IMR-90 (cell line): Measurements from ENCODE around the gene C15orf62. TPM values are rescaled to one million over a fixed set of nuclear protein-coding genes. Genes with fewer than 3 reads are reported as not detected.

Source experiments
- ATAC-seq: fragments of 200-7000 bp; cut with Tn5 transposase; 2 replicates; pipeline ENCODE4 v1.9.1; 2020; ENCODE audit warnings: low read depth, mild to moderate bottlenecking, moderate library complexity
- BruUV-seq: library from RNA; stranded (reverse); fragments of 400-500 nt; replicated peaks from 2 replicates; lab custom pipeline; 2021; lab: Mats Ljungman, UMichigan
- CTCF ChIA-PET: fragments of 300-600 bp; formaldehyde crosslinking; extraction: SDS; loops from one replicate; lab custom pipeline; 2021; ENCODE audit warnings: antibody characterized with exemption; lab: Yijun Ruan, JAX
- POLR2A ChIA-PET: fragments of 300-600 bp; sonication (Branson Sonifier 250); formaldehyde crosslinking; loops from one replicate; lab custom pipeline; 2022; ENCODE audit warnings: antibody characterized with exemption; ENCODE audit not compliant: unreplicated experiment; lab: Charles Lee
- DNase-seq: peaks from one replicate; pipeline ENCODE4 v3.0.0; 2013
- H2AFZ ChIP-seq: replicated peaks from 2 replicates; pipeline ENCODE3; 2013; ENCODE audit warnings: low read length, mild to moderate bottlenecking; ENCODE audit not compliant: poor library complexity
- H2AK5ac ChIP-seq: 2 replicates; pipeline ENCODE4 v1.6.1; 2013; ENCODE audit warnings: low read depth, low read length, inconsistent platforms
- H2AK9ac ChIP-seq: replicated peaks from 2 replicates; pipeline ENCODE3; 2013; ENCODE audit warnings: mild to moderate bottlenecking, low read depth, low read length, moderate library complexity; ENCODE audit not compliant: poor library complexity
- H2BK120ac ChIP-seq: 2 replicates; pipeline ENCODE4 v1.6.1; 2013; ENCODE audit warnings: low read depth, low read length, inconsistent platforms
- H2BK15ac ChIP-seq: 3 replicates; pipeline ENCODE4 v1.6.1; 2013; ENCODE audit warnings: low read depth, low read length, inconsistent platforms
- H2BK20ac ChIP-seq: 2 replicates; pipeline ENCODE4 v1.6.1; 2013; ENCODE audit warnings: low read depth, mild to moderate bottlenecking, inconsistent platforms, low read length, moderate library complexity
- H2BK5ac ChIP-seq: 2 replicates; pipeline ENCODE4 v1.6.1; 2013; ENCODE audit warnings: mild to moderate bottlenecking, low read depth, low read length, inconsistent platforms; ENCODE audit not compliant: poor library complexity, severe bottlenecking
- H3K14ac ChIP-seq: replicated peaks from 2 replicates; pipeline ENCODE4 v1.6.1; 2013; ENCODE audit warnings: low read depth, low read length, inconsistent platforms
- H3K18ac ChIP-seq: 2 replicates; pipeline ENCODE4 v1.6.1; 2013; ENCODE audit warnings: low read depth, low read length, control low read depth
- H3K23ac ChIP-seq: 2 replicates; pipeline ENCODE4 v1.6.1; 2013; ENCODE audit warnings: low read depth, low read length, inconsistent platforms
- H3K27ac ChIP-seq: 2 replicates; pipeline ENCODE4 v1.5.1; 2013; ENCODE audit warnings: mild to moderate bottlenecking, control low read depth, low read length; ENCODE audit not compliant: insufficient read depth
- H3K27me3 ChIP-seq: 2 replicates; pipeline ENCODE4 v1.6.1; 2013; ENCODE audit warnings: low read length; ENCODE audit not compliant: control insufficient read depth, insufficient read depth
- H3K36me3 ChIP-seq: 2 replicates; pipeline ENCODE4 v1.6.1; 2013; ENCODE audit warnings: low read length, mixed read lengths; ENCODE audit not compliant: control insufficient read depth, insufficient read depth
- H3K4ac ChIP-seq: 2 replicates; pipeline ENCODE4 v1.6.1; 2013; ENCODE audit warnings: low read depth, low read length, inconsistent platforms
- H3K4me1 ChIP-seq: 2 replicates; pipeline ENCODE4 v1.6.1; 2013; ENCODE audit warnings: low read length, mixed read lengths; ENCODE audit not compliant: control insufficient read depth, insufficient read depth
- H3K4me2 ChIP-seq: 2 replicates; pipeline ENCODE4 v1.6.1; 2013; ENCODE audit warnings: low read depth, mild to moderate bottlenecking, control low read depth, low read length, moderate library complexity
- H3K4me3 ChIP-seq: 2 replicates; pipeline ENCODE4 v1.5.1; 2013; ENCODE audit warnings: low read depth, mild to moderate bottlenecking, control low read depth, low read length, moderate library complexity; ENCODE audit not compliant: insufficient read depth
- H3K56ac ChIP-seq: 2 replicates; pipeline ENCODE4 v1.6.1; 2013; ENCODE audit warnings: low read length, inconsistent platforms; ENCODE audit not compliant: insufficient read depth; ENCODE audit errors: extremely low read depth
- H3K79me1 ChIP-seq, 2 experiments: 2 replicates each; pipeline ENCODE4 v1.6.1; 2013; ENCODE audit warnings: low read length in 2 of 2, inconsistent platforms in 1 of 2, low read depth in 1 of 2
- H3K9ac ChIP-seq: 2 replicates; pipeline ENCODE4 v1.6.1; 2013; ENCODE audit warnings: low read depth, low read length, control low read depth
- H3K9me1 ChIP-seq: 2 replicates; pipeline ENCODE4 v1.6.1; 2013; ENCODE audit warnings: low read length, inconsistent platforms; ENCODE audit not compliant: insufficient read depth
- H3K9me3 ChIP-seq: 2 replicates; pipeline ENCODE4 v1.6.1; 2013; ENCODE audit warnings: low read length; ENCODE audit not compliant: control insufficient read depth, insufficient read depth
- H4K20me1 ChIP-seq: 2 replicates; pipeline ENCODE4 v1.6.1; 2013; ENCODE audit warnings: low read length, inconsistent platforms; ENCODE audit not compliant: insufficient read depth
- H4K5ac ChIP-seq: 2 replicates; pipeline ENCODE4 v1.6.1; 2013; ENCODE audit warnings: mild to moderate bottlenecking, low read depth, low read length, control low read depth
- H4K8ac ChIP-seq, 2 experiments: 2 replicates each; pipeline ENCODE4 v1.6.1; 2013; ENCODE audit warnings: low read depth in 2 of 2, low read length in 2 of 2, control low read depth in 1 of 2, inconsistent platforms in 1 of 2
- H4K91ac ChIP-seq: 2 replicates; pipeline ENCODE4 v1.6.1; 2013; ENCODE audit warnings: low read depth, low read length, inconsistent platforms; ENCODE audit not compliant: insufficient read depth
- BHLHE40 ChIP-seq: fragments of 150-350 bp; IDR thresholded peaks from 2 replicates; pipeline ENCODE4 v1.6.1; 2016; ENCODE audit warnings: mild to moderate bottlenecking, low read depth, low read length
- CEBPB ChIP-seq: IDR thresholded peaks from 2 replicates; pipeline ENCODE4 v1.6.1; 2012; ENCODE audit warnings: low read depth, low read length, improper control_type of control experiment
- CHD1 ChIP-seq: IDR thresholded peaks from 2 replicates; pipeline ENCODE4 v1.6.1; 2012; ENCODE audit warnings: low read depth, low read length, improper control_type of control experiment
- CTCF ChIP-seq: conservative IDR thresholded peaks from 2 replicates; pipeline ENCODE4 v1.5.1; 2012; ENCODE audit warnings: mild to moderate bottlenecking, low read depth, low read length, improper control_type of control experiment
- ELK1 ChIP-seq: fragments of 150-350 bp; IDR thresholded peaks from 2 replicates; pipeline ENCODE4 v1.6.1; 2016; ENCODE audit warnings: low read depth, mild to moderate bottlenecking, low read length, moderate library complexity, borderline replicate concordance
- FOS ChIP-seq: fragments of 150-350 bp; IDR thresholded peaks from 2 replicates; pipeline ENCODE4 v1.6.1; 2016; ENCODE audit warnings: low read depth, low read length
- MAFK ChIP-seq: IDR thresholded peaks from 2 replicates; pipeline ENCODE4 v1.6.1; 2012; ENCODE audit warnings: low read depth, low read length, improper control_type of control experiment
- MAZ ChIP-seq: IDR thresholded peaks from 2 replicates; pipeline ENCODE4 v1.6.1; 2012; ENCODE audit warnings: low read depth, mild to moderate bottlenecking, low read length, improper control_type of control experiment, moderate library complexity, borderline replicate concordance
- MXI1 ChIP-seq: IDR thresholded peaks from 2 replicates; pipeline ENCODE4 v1.6.1; 2012; ENCODE audit warnings: low read depth, mild to moderate bottlenecking, low read length, moderate library complexity, borderline replicate concordance
- NFE2L2 ChIP-seq: fragments of 150-350 bp; IDR thresholded peaks from 2 replicates; pipeline ENCODE4 v1.6.1; 2016; ENCODE audit warnings: low read depth, mild to moderate bottlenecking, low read length
- POLR2A ChIP-seq: IDR thresholded peaks from 2 replicates; pipeline ENCODE4 v1.6.1; 2012; ENCODE audit warnings: mild to moderate bottlenecking, low read depth, low read length
- RAD21 ChIP-seq: IDR thresholded peaks from 2 replicates; pipeline ENCODE4 v1.6.1; 2012; ENCODE audit warnings: low read length, improper control_type of control experiment
- RCOR1 ChIP-seq: IDR thresholded peaks from 2 replicates; pipeline ENCODE4 v1.6.1; 2012; ENCODE audit warnings: mild to moderate bottlenecking, low read length, improper control_type of control experiment; ENCODE audit not compliant: insufficient replicate concordance
- RFX5 ChIP-seq: IDR thresholded peaks from 2 replicates; pipeline ENCODE4 v1.8.0; 2012; ENCODE audit warnings: low read depth, mild to moderate bottlenecking, low read length, moderate library complexity
- SMC3 ChIP-seq: fragments of 150-350 bp; IDR thresholded peaks from 2 replicates; pipeline ENCODE4 v1.6.1; 2016; ENCODE audit warnings: low read depth, mild to moderate bottlenecking, antibody characterized with exemption, low read length, moderate library complexity
- USF2 ChIP-seq: fragments of 150-350 bp; IDR thresholded peaks from 2 replicates; pipeline ENCODE4 v1.6.1; 2017; ENCODE audit warnings: mild to moderate bottlenecking, antibody characterized with exemption, low read length, low read depth
- WGBS, 2 experiments: methylation state at CpG; one replicate each; pipeline versions ENCODE4 v1.1.5 to v1.1.7; 2013; ENCODE audit warnings: missing lambda C conversion rate in 2 of 2; ENCODE audit not compliant: insufficient read length in 1 of 2; ENCODE audit errors: extremely low coverage in 2 of 2; 5-methylcytosine and 5-hydroxymethylcytosine counted together
- dilution Hi-C: fragments of 300-500 bp; cut with HindIII; formaldehyde crosslinking; loops from one replicate; pipeline ENCODE4 v1.14.3; 2018; ENCODE audit warnings: low sequenced_read_pairs; ENCODE audit not compliant: unreplicated experiment
- in situ Hi-C: fragments of 300-500 bp; cut with MboI; formaldehyde crosslinking; loops from 3 replicates; pipeline ENCODE4 v1.14.3; 2019; ENCODE audit warnings: low sequenced_read_pairs, inconsistent platforms, mixed read lengths
- intact Hi-C: fragments of 100-400 bp; cut with micrococcal nuclease; formaldehyde crosslinking; loops from 2 replicates; pipeline ENCODE4 v1.10.0; 2022
- polyA plus RNA-seq, 3 experiments: library from polyadenylated mRNA; depleted of rRNA; stranded (reverse); fragments of >200 nt; gene quantifications; 2 replicates each; pipeline ENCODE4 v1.2.3, GENCODE V29; 2012; ENCODE audit warnings: low replicate concordance in 1 of 3
- total RNA-seq: library from RNA; depleted of rRNA; stranded (reverse); fragments of >200 nt; gene quantifications from 2 replicates; pipeline ENCODE4 v1.2.3, GENCODE V29; 2012

Gene C15orf62
- total and polyA plus RNA-seq, 2 of the 4 experiments (the other 2 are of a cell fraction) = not detected

GRCh38 chr15:40722934-40723333 is 46.8 kb upstream of the C15orf62 start:
- POLR2A ChIA-PET = no interaction called here
- Histone ChIP-seq H4K5ac (no peak overlapping the region), H3K9me3 (no peaks in the 10 kb centered on the region), H2AK5ac (no peak overlapping the region), H3K18ac (no peak overlapping the region), H3K4me3 (no peak overlapping the region), H3K23ac (no peak overlapping the region), H2BK120ac (no peak overlapping the region), H2BK15ac (no peak overlapping the region), H3K4ac (no peak overlapping the region), H3K27ac (no peak overlapping the region), H2AFZ (no peak overlapping the region), H4K8ac (no peak overlapping the region), H3K4me2 (no peak overlapping the region), H3K36me3 (0 out of 2 replicates have a peak, but pooled peaks cover 1% of the 10 kb centered on the region), H3K27me3 (no peaks in the 10 kb centered on the region), H3K56ac (no peak overlapping the region), H3K4me1 (no peaks in the 10 kb centered on the region), H2AK9ac (no peak overlapping the region), H3K9me1 (no peaks in the 10 kb centered on the region), H4K20me1 (no peaks in the 10 kb centered on the region), H4K91ac (no peak overlapping the region), H2BK5ac (no peak overlapping the region), H3K9ac (no peak overlapping the region), H3K14ac (no peak overlapping the region), H3K79me1 (no peaks in the 10 kb centered on the region), H2BK20ac (no peak overlapping the region)
- no TSS peak for BruUV-seq
- no peak for TF ChIP-seq USF2
- no peak for TF ChIP-seq ELK1
- TF ChIP-seq RAD21 = no peak
- TF ChIP-seq BHLHE40 = no peak
- no peak for TF ChIP-seq MAZ
- TF ChIP-seq CHD1 = no peak
- TF ChIP-seq FOS = no peak
- TF ChIP-seq CEBPB = no peak
- TF ChIP-seq MXI1 = no peak
- TF ChIP-seq MAFK = no peak
- TF ChIP-seq POLR2A = no peak
- TF ChIP-seq RFX5 = no peak
- TF ChIP-seq SMC3 = no peak
- no peak for TF ChIP-seq RCOR1
- no peak for TF ChIP-seq CTCF
- no peak for TF ChIP-seq NFE2L2
- ATAC-seq (no peak; the same call in 1 of the 2 replicates), DNase-seq (peak; percentile 20)
- in situ Hi-C loops = no loop called here
- intact Hi-C loops = no loop called here
- dilution Hi-C loops = no loop called here
- WGBS, 2 experiments = no CpG with 5 or more reads among the region's 2 CpGs
- CTCF ChIA-PET = interaction anchor here (1.4 kb wide), 1 partner anchor 24 kb away, joined by 3 read pairs; no protein-coding TSS in a partner anchor
